ENCODE results near the gene DNASE1.

DNA sequence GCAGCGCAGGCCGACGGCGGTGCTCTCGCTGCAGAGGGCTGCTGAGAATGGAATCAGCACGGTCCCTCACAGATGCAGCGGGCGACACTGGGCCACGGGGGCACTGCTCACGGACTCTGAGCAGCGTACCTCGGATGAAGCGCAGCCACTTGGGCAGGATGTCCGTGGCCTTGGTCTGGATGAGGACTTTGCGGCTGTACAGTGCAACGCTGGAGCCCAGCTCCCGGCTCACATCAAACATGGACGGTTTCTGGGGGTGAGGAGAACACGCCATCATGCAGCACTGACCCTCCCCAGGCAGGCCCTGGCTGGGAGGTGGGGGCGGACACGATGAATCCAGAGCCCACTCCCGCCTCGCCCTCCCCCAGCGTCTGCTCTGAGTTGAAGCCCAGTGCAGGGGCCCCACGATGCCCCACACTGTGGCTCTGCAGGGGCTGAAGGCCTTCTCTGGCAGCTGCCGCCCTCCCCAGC, 18.1 kb downstream of the DNASE1 start:
- TF ChIP-seq, protein P1, sequence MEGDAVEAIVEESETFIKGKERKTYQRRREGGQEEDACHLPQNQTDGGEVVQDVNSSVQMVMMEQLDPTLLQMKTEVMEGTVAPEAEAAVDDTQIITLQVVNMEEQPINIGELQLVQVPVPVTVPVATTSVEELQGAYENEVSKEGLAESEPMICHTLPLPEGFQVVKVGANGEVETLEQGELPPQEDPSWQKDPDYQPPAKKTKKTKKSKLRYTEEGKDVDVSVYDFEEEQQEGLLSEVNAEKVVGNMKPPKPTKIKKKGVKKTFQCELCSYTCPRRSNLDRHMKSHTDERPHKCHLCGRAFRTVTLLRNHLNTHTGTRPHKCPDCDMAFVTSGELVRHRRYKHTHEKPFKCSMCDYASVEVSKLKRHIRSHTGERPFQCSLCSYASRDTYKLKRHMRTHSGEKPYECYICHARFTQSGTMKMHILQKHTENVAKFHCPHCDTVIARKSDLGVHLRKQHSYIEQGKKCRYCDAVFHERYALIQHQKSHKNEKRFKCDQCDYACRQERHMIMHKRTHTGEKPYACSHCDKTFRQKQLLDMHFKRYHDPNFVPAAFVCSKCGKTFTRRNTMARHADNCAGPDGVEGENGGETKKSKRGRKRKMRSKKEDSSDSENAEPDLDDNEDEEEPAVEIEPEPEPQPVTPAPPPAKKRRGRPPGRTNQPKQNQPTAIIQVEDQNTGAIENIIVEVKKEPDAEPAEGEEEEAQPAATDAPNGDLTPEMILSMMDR (IDR thresholded peaks at IDR 0.05) = no peak
- TF ChIP-seq POLR2A (IDR thresholded peaks at IDR 0.05) = no peak
